ENCODE measurements around the gene LMBR1L.
A peak's percentile ranks its signal among the peaks of the same experiment; 100 is the strongest.

The LMBR1L gene

DNA sequence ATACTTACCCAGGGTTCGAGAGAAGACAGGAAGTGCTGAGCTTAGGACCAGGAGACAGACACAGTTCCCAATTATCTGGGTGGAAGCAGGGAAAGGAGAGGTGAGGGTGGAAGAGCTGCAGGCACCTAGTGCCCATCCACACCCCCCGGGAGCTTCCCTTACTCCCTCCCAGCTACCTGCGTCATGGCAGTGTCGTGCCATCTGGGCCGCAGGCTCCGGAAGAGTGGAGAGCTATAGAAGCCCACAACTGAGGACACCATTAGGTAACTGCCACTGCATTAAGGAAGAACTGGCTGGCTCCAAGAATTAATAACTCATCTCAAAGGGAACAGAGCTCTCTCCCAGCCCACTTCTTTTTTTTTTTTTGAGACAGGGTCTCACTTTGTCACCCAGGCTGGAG is 10.3 kb downstream of the LMBR1L start:
- DNase-seq (no peak), ATAC-seq (replicated peaks) (no peak)
- no peak overlapping the region for H3K4me3 Mint-ChIP-seq
- H3K9me3 Mint-ChIP-seq, result no peaks in the 10 kb centered on the region
- H3K27me3 Mint-ChIP-seq, result peaks cover 1 to 4% of the 10 kb centered on the region in 2 donors
- peaks cover 9 to 13% of the 10 kb centered on the region in 2 donors for H3K4me1 Mint-ChIP-seq (ENCODE audit: low read depth in 2 of 2)
- no peak overlapping the region for H3K27ac Mint-ChIP-seq
- H3K36me3 Mint-ChIP-seq (ENCODE audit: insufficient read depth), result peaks cover 61% of the 10 kb centered on the region

DNA sequence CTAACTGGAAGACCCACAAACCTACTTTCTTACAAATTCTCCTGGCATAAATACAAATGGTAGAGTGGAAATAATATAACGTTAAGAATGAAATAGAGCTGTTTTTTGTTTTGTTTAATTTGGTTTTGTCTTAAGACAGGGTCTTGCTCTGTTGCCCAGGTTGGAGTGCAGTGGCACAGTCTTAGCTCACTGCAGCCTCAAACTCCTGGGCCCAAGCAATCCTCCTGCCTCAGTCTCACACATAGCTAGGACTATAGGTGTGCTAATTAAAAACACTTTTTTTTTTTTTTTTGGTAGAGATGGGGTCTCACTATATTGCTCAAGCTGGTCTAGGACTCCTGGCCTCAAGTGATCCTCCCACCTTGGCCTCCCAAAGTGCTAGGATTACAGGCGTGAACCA is 11.9 kb downstream of the LMBR1L start:
- Mint-ChIP-seq H3K4me3 (no peak overlapping the region), H3K27ac (peak overlapping the region in 1 of 2 donors; percentile 41), H3K4me1 (ENCODE audit: low read depth in 2 of 2) (peaks cover 7 to 11% of the 10 kb centered on the region in 2 donors), H3K36me3 (ENCODE audit: insufficient read depth) (peaks cover 54% of the 10 kb centered on the region), H3K9me3 (no peaks in the 10 kb centered on the region), H3K27me3 (peaks cover 13 to 21% of the 10 kb centered on the region in 2 donors)
- ATAC-seq (replicated peaks), result no peak
- DNase-seq, result no peak

- ATAC-seq (replicated peaks) (peak; percentile 61), DNase-seq (peak; percentile 56 to 59 (median 56))
- peaks cover 56% of the 10 kb centered on the region for H3K36me3 Mint-ChIP-seq (ENCODE audit: insufficient read depth)
- H3K27ac Mint-ChIP-seq, result no peak overlapping the region
- H3K27me3 Mint-ChIP-seq, result peaks cover 17 to 28% of the 10 kb centered on the region in 2 donors
- H3K4me1 Mint-ChIP-seq (ENCODE audit: low read depth in 2 of 2), result peaks cover 9 to 11% of the 10 kb centered on the region in 2 donors
- H3K9me3 Mint-ChIP-seq, result no peaks in the 10 kb centered on the region
- no peak overlapping the region for H3K4me3 Mint-ChIP-seq
Observed at GRCh38 chr12:49098035-49098451, 12.6 kb downstream of the LMBR1L start.

- Mint-ChIP-seq H3K27ac (no peak overlapping the region), H3K4me3 (no peak overlapping the region), H3K27me3 (peaks cover 21 to 34% of the 10 kb centered on the region in 2 donors), H3K9me3 (no peaks in the 10 kb centered on the region), H3K4me1 (ENCODE audit: low read depth in 2 of 2) (peaks cover 9 to 11% of the 10 kb centered on the region in 2 donors), H3K36me3 (ENCODE audit: insufficient read depth) (peaks cover 57% of the 10 kb centered on the region)
- no peak for ATAC-seq (replicated peaks)
- DNase-seq, result no peak
Observed at GRCh38 chr12:49097381-49097780, 13.3 kb downstream of the LMBR1L start.

DNA sequence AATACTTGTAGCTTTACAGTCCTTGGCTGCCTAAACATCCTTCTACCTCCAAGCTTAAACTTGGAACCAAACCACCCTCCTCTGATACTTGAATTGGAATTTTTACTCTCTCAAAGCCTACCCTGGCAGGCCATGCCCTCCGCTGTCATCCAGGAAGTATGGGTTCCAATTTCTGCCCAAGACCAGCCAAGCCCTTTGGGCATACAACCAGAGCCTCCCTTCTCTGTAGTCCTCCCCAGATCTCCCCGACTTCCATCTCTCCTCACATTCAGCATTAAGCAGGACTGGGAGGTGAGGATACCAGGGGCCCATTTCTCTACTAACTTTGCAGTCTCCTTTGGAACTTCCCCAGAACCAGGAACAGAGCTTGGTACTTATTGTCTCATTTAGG is 15.7 kb downstream of the LMBR1L start:
- Mint-ChIP-seq H3K27me3 (peaks cover 43 to 59% of the 10 kb centered on the region in 2 donors), H3K9me3 (no peaks in the 10 kb centered on the region), H3K36me3 (ENCODE audit: insufficient read depth) (peaks cover 34% of the 10 kb centered on the region), H3K4me1 (ENCODE audit: low read depth in 2 of 2) (peaks cover 21 to 24% of the 10 kb centered on the region in 2 donors), H3K27ac (no peak overlapping the region), H3K4me3 (peak overlapping the region in 1 of 2 donors; percentile 48)
- ATAC-seq (replicated peaks), result no peak
- no peak for DNase-seq

GRCh38 chr12:49094160-49094974 is 16.3 kb downstream of the LMBR1L start, which contains the start of gene DHH:
Gene DHH (minus strand): TSS chr12:49094801. CDS start chr12:49094512, 289 bp downstream.
- Mint-ChIP-seq H3K9me3 (no peaks in the 10 kb centered on the region), H3K36me3 (ENCODE audit: insufficient read depth) (peaks cover 28% of the 10 kb centered on the region), H3K27ac (no peak within 1 kb of the TSS), H3K27me3 (peaks cover 43 to 65% of the 10 kb centered on the region in 2 donors), H3K4me3 (peak within 1 kb of the TSS; percentile 41 to 48), H3K4me1 (ENCODE audit: low read depth in 2 of 2) (peaks cover 21 to 27% of the 10 kb centered on the region in 2 donors)
- ATAC-seq (replicated peaks) (peak; percentile 13), DNase-seq (no peak)

GRCh38 chr12:49093792-49094159 is 16.9 kb downstream of the LMBR1L start:
- Mint-ChIP-seq H3K4me1 (ENCODE audit: low read depth in 2 of 2) (peaks cover 21 to 27% of the 10 kb centered on the region in 2 donors), H3K27me3 (peaks cover 43 to 70% of the 10 kb centered on the region in 2 donors), H3K9me3 (no peaks in the 10 kb centered on the region), H3K4me3 (peak overlapping the region; percentile 15 to 31), H3K27ac (no peak overlapping the region), H3K36me3 (ENCODE audit: insufficient read depth) (peaks cover 23% of the 10 kb centered on the region)
- ATAC-seq (replicated peaks) (no peak), DNase-seq (no peak)

DNA sequence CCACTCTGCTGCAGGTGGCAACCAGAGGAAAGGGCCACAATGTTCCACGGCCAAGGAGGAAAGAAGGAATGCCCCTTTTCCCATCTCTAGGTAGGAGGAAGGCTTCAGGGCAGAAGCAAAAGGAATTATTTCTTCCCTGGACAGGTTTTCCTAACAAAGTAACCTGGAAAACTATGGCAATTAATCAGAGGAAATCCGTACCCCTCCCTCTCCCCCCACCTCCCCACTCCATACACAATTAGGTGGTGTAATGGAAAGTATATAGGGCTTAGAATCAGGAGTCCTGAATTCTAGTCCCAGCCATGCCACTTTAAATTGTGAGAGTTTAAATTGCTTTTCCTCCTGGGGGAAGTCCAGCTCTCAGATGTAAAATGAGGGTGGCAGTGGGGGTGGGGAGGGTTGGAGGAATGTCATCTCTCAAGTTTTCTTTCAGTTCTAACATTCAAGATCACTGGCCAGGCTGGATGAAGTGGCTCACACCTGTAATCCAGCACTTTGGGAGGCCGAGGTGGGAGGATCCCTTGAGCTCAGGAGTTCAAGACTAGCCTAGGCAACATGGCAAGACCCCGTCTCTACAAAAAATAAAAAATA is 17.7 kb downstream of the LMBR1L start:
- Mint-ChIP-seq H3K27ac (no peak overlapping the region), H3K4me3 (no peak overlapping the region), H3K36me3 (ENCODE audit: insufficient read depth) (peaks cover 21% of the 10 kb centered on the region), H3K9me3 (no peaks in the 10 kb centered on the region), H3K27me3 (peaks cover 43 to 78% of the 10 kb centered on the region in 2 donors), H3K4me1 (ENCODE audit: low read depth in 2 of 2) (peaks cover 27 to 32% of the 10 kb centered on the region in 2 donors)
- no peak for DNase-seq
- no peak for ATAC-seq (replicated peaks)

GRCh38 chr12:49092086-49092815 is 18.4 kb downstream of the LMBR1L start:
- peak; percentile 31 for ATAC-seq (replicated peaks)
- peaks cover 15% of the 10 kb centered on the region for H3K36me3 Mint-ChIP-seq (ENCODE audit: insufficient read depth)
- peaks cover 27 to 32% of the 10 kb centered on the region in 2 donors for H3K4me1 Mint-ChIP-seq (ENCODE audit: low read depth in 2 of 2)
- H3K9me3 Mint-ChIP-seq, result no peaks in the 10 kb centered on the region
- DNase-seq, result peak in 2 of 3 experiments; percentile 40 to 43
- peaks cover 43 to 78% of the 10 kb centered on the region in 2 donors for H3K27me3 Mint-ChIP-seq
- peak overlapping the region in 1 of 2 donors; percentile 73 for H3K4me3 Mint-ChIP-seq
- no peak overlapping the region for H3K27ac Mint-ChIP-seq

DNA sequence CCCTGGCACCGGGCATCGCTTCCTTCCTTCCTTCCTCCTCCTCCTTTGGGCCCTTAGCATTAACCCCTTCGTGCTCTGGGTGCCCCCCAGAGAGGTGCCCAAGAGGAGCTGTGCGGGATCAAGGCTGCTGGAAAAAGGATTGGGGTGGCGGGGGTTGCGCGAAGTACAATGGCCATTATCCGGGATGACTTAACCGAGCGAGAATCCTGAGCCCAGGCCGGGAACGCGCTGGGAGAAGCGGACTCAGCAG is 18.9 kb downstream of the LMBR1L start:
- ATAC-seq (replicated peaks) (no peak), DNase-seq (no peak)
- Mint-ChIP-seq H3K4me1 (ENCODE audit: low read depth in 2 of 2) (peaks cover 27 to 32% of the 10 kb centered on the region in 2 donors), H3K27me3 (peaks cover 43 to 78% of the 10 kb centered on the region in 2 donors), H3K9me3 (no peaks in the 10 kb centered on the region), H3K36me3 (ENCODE audit: insufficient read depth) (peaks cover 15% of the 10 kb centered on the region), H3K4me3 (peak overlapping the region in 1 of 2 donors; percentile 73), H3K27ac (no peak overlapping the region)

DNA sequence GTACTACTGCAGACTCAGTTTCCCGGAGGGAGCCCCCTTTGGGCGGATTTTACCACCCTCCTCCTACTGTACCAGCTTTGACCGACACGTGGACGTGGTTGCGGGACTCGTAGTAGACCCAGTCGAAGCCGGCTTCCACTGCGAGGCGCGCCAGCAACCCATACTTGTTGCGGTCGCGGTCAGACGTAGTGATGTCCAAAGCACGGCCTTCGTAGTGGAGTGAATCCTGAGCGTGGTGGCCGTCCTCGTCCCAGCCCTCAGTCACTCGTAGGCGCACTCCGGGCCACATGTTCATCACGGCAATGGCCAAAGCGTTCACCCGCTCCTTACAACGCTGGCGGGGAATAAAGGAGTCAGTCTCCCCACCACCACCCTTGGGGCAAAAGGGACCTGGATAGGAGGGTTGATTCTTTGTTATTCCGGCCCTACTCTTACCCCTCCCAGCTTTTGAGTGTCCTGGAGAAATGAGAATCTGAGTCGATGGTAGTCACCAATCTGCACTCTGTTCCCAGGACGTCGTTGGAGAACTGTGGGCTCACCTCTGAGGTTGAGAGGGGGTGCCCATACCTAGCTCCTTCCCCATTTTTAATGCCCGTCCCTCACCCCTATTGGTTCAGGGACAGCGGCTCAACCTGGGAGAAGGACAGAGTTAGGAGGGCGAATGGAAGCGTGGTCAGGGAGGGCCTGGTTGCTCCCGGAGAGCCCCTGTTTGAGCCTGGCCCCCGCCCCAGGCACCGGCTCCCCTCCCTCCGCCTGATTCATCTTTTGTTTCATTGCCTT is 19.4 kb downstream of the LMBR1L start:
- H3K27me3 Mint-ChIP-seq, result peaks cover 43 to 78% of the 10 kb centered on the region in 2 donors
- no peaks in the 10 kb centered on the region for H3K9me3 Mint-ChIP-seq
- H3K36me3 Mint-ChIP-seq (ENCODE audit: insufficient read depth), result peaks cover 15% of the 10 kb centered on the region
- peaks cover 27 to 32% of the 10 kb centered on the region in 2 donors for H3K4me1 Mint-ChIP-seq (ENCODE audit: low read depth in 2 of 2)
- H3K27ac Mint-ChIP-seq, result no peak overlapping the region
- DNase-seq (no peak), ATAC-seq (replicated peaks) (no peak)
- peak overlapping the region; percentile 37 to 73 for H3K4me3 Mint-ChIP-seq

- peak in 1 of 3 experiments; percentile 28 for DNase-seq
- no peak overlapping the region for H3K27ac Mint-ChIP-seq
- H3K27me3 Mint-ChIP-seq, result peaks cover 39 to 71% of the 10 kb centered on the region in 2 donors
- peaks cover 9% of the 10 kb centered on the region for H3K36me3 Mint-ChIP-seq (ENCODE audit: insufficient read depth)
- H3K4me3 Mint-ChIP-seq, result peak overlapping the region; percentile 73 to 74
- ATAC-seq (replicated peaks), result peak; percentile 40
- no peaks in the 10 kb centered on the region for H3K9me3 Mint-ChIP-seq
- peaks cover 26 to 31% of the 10 kb centered on the region in 2 donors for H3K4me1 Mint-ChIP-seq (ENCODE audit: low read depth in 2 of 2)
Observed at GRCh38 chr12:49089821-49090773, 20.6 kb downstream of the LMBR1L start.
